Uterus (tissue), 2 donors: ENCODE results near the gene IKBKE.

ENCODE experiments used
- CTCF ChIP-seq, 4 experiments: fragments of 200-600 bp in 2 of 4; fragments of 450-650 bp in 2 of 4; sonication (generic) in 2 of 4; IDR thresholded peaks; one replicate each; pipeline ENCODE4 v1.5.1; 2016 to 2019; ENCODE audit warnings: antibody characterized with exemption in 4 of 4, mild to moderate bottlenecking in 2 of 4, moderate library complexity in 1 of 4
- POLR2A ChIP-seq, 2 donors: fragments of 450-650 bp; IDR thresholded peaks; one replicate each; pipeline ENCODE4 v1.6.1; 2016; ENCODE audit warnings: antibody characterized with exemption in 2 of 2, mild to moderate bottlenecking in 1 of 2, moderate library complexity in 1 of 2

DNA sequence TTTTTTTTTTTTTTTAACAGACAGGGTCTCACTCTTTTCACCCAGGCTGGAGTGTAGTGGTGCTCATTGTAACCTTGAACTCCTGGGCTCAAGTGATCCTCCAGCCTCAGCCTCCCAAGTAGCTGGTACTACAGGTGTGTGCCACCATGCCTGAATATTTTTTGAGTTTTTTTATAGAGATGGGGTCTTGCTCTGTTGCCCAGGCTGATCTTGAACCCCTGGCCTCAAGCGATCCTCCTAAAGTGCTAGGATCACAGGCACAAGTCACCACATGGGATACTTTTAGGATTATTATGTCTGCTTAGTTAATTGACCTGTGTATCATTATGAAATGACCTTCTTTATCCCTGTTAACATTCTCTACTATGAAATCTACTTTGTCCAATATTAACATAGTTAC is 75.1 kb downstream of the IKBKE start:
- no peak for TF ChIP-seq CTCF (IDR thresholded peaks at IDR 0.05)
- TF ChIP-seq POLR2A (IDR thresholded peaks at IDR 0.05), result no peak
